Type B pancreatic cell (in vitro differentiated cells): ENCODE results near the gene NTRK2. TPM values are rescaled to one million over a fixed set of nuclear protein-coding genes. Genes with fewer than 3 reads are reported as not detected.

Source experiments
- DNase-seq: peaks from one replicate; pipeline ENCODE4 v3.0.0; 2021; ENCODE audit warnings: mixed read lengths; ENCODE audit not compliant: unreplicated experiment; ENCODE audit errors: extremely low spot score
- H3K27ac Mint-ChIP-seq: 2 replicates; pipeline ENCODE4 v1.8.0; 2021; ENCODE audit warnings: mild to moderate bottlenecking, mixed read lengths
- H3K27me3 Mint-ChIP-seq: 2 replicates; pipeline ENCODE4 v1.8.0; 2021; ENCODE audit warnings: mixed read lengths
- H3K36me3 Mint-ChIP-seq: 2 replicates; pipeline ENCODE4 v1.8.0; 2021; ENCODE audit warnings: mixed read lengths
- H3K4me1 Mint-ChIP-seq: one replicate; pipeline ENCODE4 v1.8.0; 2021; ENCODE audit warnings: mixed read lengths; ENCODE audit not compliant: unreplicated experiment
- H3K4me3 Mint-ChIP-seq: 2 replicates; pipeline ENCODE4 v1.8.0; 2021; ENCODE audit warnings: mild to moderate bottlenecking, mixed read lengths
- H3K9me3 Mint-ChIP-seq: 2 replicates; pipeline ENCODE4 v1.8.0; 2021; ENCODE audit warnings: mixed read lengths
- CTCF ChIP-seq: fragments of 200-600 bp; sonication (generic); conservative IDR thresholded peaks from 2 replicates; pipeline ENCODE4 v1.5.0; 2021; ENCODE audit warnings: antibody characterized with exemption, mild to moderate bottlenecking
- total RNA-seq: library from RNA; stranded (reverse); gene quantifications from 2 replicates; pipeline ENCODE4 v1.2.1, GENCODE V29; 2021; ENCODE audit warnings: low replicate concordance

Gene NTRK2
- total RNA-seq, 1 donor from 2014 or later = 122 TPM

DNA sequence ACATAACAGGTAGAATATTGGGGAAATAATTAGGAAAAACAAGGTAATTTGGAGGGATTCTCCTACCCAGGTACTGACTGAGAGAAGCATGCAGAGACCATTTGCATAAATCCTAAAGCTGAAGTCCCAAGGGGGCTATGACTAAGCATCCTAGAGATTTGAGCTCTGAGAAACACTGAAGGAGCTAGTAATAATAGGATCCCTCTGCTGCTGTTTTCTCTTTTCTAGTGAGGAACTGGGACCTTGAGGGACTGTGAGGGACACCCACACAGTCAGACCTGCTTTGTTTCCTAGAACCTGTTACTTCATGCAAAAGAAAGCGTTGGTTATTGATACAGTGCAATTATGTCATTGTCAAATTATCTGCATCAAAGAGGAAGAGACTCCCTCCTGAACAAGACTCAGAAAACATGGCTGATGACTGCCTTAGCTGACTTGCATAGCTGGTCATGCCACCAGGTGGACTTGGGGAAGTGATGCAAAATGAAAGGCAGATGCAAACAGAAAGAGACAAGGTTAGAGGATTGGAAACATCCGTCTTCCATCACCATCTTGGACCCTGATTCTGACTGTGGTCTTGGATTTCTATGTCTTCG is 335.4 kb downstream of the NTRK2 start:
- no peak for TF ChIP-seq CTCF
- no peak overlapping the region for H3K4me3 Mint-ChIP-seq
- no peak for DNase-seq
- H3K36me3 Mint-ChIP-seq = peaks cover 7% of the 10 kb centered on the region
- no peaks in the 10 kb centered on the region for H3K9me3 Mint-ChIP-seq
- peaks cover 2% of the 10 kb centered on the region for H3K27me3 Mint-ChIP-seq
- H3K4me1 Mint-ChIP-seq = no peaks in the 10 kb centered on the region
- no peak overlapping the region for H3K27ac Mint-ChIP-seq

DNA sequence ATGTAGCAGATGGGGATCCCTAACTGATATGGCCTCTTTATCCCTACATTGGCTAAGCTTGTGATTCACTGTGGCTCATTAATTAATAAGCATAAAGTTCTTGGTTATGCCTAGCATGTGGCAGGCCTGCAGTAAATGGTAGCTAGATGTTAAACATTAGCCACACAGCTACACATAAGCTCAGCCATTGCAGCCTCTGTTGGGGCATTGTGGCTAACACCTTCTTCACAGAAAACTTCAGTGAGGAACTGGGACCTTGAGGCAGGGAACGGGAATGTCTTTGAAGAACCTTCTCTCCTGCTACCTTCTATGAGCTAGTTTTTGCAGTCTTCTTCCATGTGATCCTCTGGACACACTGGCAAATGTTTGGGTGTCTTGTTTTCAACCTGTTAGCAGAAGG is 338.2 kb downstream of the NTRK2 start:
- H3K27ac Mint-ChIP-seq = no peak overlapping the region
- H3K36me3 Mint-ChIP-seq = no peaks in the 10 kb centered on the region
- no peak for DNase-seq
- H3K4me1 Mint-ChIP-seq = peaks cover 14% of the 10 kb centered on the region
- TF ChIP-seq CTCF = no peak
- H3K27me3 Mint-ChIP-seq = peaks cover 2% of the 10 kb centered on the region
- H3K9me3 Mint-ChIP-seq = no peaks in the 10 kb centered on the region
- no peak overlapping the region for H3K4me3 Mint-ChIP-seq

DNA sequence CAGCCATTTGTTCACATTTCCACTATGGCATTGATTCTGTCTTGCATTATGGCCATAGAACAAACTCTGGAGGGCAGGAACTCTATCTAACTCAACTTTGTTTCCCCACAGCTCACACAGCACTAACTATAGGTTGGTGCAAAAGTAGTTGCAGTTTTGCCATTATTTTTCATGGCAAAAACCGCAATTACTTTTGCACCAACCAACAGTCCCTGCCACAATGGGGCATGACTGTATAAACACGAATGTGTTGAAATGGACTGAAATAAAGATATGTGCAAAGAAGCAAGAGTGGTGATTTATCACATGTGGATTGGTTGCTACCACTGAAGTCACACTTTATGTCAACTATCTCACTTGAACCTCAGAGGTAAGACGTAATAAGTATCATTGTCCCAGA is 338.7 kb downstream of the NTRK2 start:
- no peak for TF ChIP-seq CTCF
- no peak for DNase-seq

DNA sequence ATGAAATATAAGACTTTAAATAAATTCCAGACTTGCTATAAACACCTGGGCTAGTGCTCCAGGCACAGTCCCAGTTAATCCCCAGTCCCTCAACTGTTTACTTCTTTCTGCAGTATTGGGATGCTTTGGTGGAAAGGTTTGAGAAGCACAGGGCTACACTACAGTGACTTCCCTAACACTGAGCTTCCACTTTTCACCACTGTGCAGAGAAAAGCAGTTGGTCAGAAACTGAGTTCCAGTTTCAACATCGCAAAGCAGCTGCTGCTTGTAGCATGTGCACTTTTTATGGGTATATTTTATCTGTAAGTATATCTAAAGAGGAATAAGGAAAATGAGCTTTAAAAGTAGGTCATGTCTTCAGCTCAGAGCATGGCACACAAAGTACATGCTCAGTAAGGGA is 339.7 kb downstream of the NTRK2 start:
- no peak for DNase-seq
- Mint-ChIP-seq H3K9me3 (peaks cover 5% of the 10 kb centered on the region), H3K27ac (no peak overlapping the region), H3K36me3 (no peaks in the 10 kb centered on the region), H3K27me3 (no peaks in the 10 kb centered on the region), H3K4me3 (no peak overlapping the region), H3K4me1 (peaks cover 14% of the 10 kb centered on the region)
- no peak for TF ChIP-seq CTCF

More for the DNA sequence above, 338.7 kb downstream of the NTRK2 start:
- H3K27ac Mint-ChIP-seq = no peak overlapping the region
- H3K4me3 Mint-ChIP-seq = no peak overlapping the region
- H3K36me3 Mint-ChIP-seq = no peaks in the 10 kb centered on the region
- peaks cover 14% of the 10 kb centered on the region for H3K4me1 Mint-ChIP-seq
- H3K9me3 Mint-ChIP-seq = no peaks in the 10 kb centered on the region
- peaks cover 2% of the 10 kb centered on the region for H3K27me3 Mint-ChIP-seq

DNA sequence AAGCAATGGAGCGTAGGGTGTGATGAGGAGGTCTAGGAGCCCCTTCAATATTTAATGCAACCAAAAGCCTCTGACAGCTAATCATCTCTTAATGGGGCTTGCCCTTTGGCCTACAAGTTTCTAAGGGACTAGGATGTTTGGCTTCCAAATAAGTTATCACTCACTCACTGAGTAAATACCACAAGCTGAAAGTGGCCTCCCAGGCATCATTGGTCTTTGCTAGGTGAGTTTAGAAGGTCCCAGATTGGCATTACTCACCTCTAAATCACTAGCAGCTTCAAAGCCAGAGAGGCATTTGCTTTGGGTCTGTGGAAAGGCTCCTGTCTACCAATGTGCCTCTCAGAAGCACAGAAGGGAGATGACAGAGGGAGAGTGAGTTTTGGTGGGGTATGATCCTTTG is 344.2 kb downstream of the NTRK2 start:
- Mint-ChIP-seq H3K36me3 (no peaks in the 10 kb centered on the region), H3K27ac (no peak overlapping the region), H3K4me1 (peaks cover 43% of the 10 kb centered on the region), H3K27me3 (no peaks in the 10 kb centered on the region), H3K9me3 (peaks cover 11% of the 10 kb centered on the region), H3K4me3 (no peak overlapping the region)
- TF ChIP-seq CTCF = no peak
- no peak for DNase-seq

- no peaks in the 10 kb centered on the region for H3K36me3 Mint-ChIP-seq
- peaks cover 43% of the 10 kb centered on the region for H3K4me1 Mint-ChIP-seq
- DNase-seq = no peak
- no peaks in the 10 kb centered on the region for H3K27me3 Mint-ChIP-seq
- peaks cover 11% of the 10 kb centered on the region for H3K9me3 Mint-ChIP-seq
- no peak for TF ChIP-seq CTCF
- no peak overlapping the region for H3K4me3 Mint-ChIP-seq
- H3K27ac Mint-ChIP-seq = no peak overlapping the region
These were observed 344.8 kb downstream of the NTRK2 start for GRCh38 chr9:85014292-85014691.
